ENCODE data around the gene RSPH6A.

The RSPH6A gene

DNA sequence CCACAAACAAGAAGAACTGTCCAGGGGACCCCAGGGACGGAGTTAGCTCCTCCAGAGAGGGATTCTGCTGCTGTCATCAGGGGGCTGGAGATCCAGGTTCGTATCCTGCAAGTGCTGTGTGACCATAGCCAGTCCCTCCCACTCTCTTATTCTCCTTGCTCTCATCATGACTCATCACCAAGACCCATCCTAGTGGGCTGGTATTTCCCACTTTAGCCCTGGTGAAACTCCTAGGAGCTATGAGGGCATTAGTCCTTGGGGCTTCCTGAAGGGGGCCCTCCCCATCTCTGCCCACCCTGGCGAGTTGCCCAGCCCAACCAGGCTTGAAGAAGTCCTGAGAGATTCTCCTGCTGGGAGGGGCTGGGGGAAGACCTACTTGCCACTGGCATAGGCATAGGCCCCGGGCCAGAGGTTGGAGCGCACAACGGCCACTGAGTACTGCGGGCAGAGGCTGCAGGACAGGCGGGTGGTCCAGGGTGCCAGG lies 15.0 kb downstream of the RSPH6A start:
- TF ChIP-seq, protein P1, sequence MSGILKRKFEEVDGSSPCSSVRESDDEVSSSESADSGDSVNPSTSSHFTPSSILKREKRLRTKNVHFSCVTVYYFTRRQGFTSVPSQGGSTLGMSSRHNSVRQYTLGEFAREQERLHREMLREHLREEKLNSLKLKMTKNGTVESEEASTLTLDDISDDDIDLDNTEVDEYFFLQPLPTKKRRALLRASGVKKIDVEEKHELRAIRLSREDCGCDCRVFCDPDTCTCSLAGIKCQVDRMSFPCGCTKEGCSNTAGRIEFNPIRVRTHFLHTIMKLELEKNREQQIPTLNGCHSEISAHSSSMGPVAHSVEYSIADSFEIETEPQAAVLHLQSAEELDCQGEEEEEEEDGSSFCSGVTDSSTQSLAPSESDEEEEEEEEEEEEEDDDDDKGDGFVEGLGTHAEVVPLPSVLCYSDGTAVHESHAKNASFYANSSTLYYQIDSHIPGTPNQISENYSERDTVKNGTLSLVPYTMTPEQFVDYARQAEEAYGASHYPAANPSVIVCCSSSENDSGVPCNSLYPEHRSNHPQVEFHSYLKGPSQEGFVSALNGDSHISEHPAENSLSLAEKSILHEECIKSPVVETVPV (CRISPR knock-in tag; IDR thresholded peaks at IDR 0.05) = no peak
- TF ChIP-seq, protein P2, sequence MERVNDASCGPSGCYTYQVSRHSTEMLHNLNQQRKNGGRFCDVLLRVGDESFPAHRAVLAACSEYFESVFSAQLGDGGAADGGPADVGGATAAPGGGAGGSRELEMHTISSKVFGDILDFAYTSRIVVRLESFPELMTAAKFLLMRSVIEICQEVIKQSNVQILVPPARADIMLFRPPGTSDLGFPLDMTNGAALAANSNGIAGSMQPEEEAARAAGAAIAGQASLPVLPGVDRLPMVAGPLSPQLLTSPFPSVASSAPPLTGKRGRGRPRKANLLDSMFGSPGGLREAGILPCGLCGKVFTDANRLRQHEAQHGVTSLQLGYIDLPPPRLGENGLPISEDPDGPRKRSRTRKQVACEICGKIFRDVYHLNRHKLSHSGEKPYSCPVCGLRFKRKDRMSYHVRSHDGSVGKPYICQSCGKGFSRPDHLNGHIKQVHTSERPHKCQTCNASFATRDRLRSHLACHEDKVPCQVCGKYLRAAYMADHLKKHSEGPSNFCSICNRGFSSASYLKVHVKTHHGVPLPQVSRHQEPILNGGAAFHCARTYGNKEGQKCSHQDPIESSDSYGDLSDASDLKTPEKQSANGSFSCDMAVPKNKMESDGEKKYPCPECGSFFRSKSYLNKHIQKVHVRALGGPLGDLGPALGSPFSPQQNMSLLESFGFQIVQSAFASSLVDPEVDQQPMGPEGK (CRISPR knock-in tag; IDR thresholded peaks at IDR 0.05; ENCODE audit: borderline replicate concordance) = no peak
- TF ChIP-seq ZC3H10 (CRISPR knock-in tag; IDR thresholded peaks at IDR 0.05) (no peak), GLIS3 (CRISPR knock-in tag; IDR thresholded peaks at IDR 0.05) (no peak), ZNF8 (CRISPR knock-in tag; IDR thresholded peaks at IDR 0.05) (no peak), PPARA (CRISPR knock-in tag; IDR thresholded peaks at IDR 0.05; ENCODE audit: borderline replicate concordance) (no peak), CSDC2 (CRISPR knock-in tag; IDR thresholded peaks at IDR 0.05) (no peak), ZFP3 (CRISPR knock-in tag; IDR thresholded peaks at IDR 0.05) (no peak), RARB (CRISPR knock-in tag; IDR thresholded peaks at IDR 0.05) (no peak), ISL1 (CRISPR knock-in tag; IDR thresholded peaks at IDR 0.05) (no peak), CREB5 (CRISPR knock-in tag; IDR thresholded peaks at IDR 0.05; ENCODE audit: low read depth) (no peak), ZNF70 (CRISPR knock-in tag; IDR thresholded peaks at IDR 0.05) (no peak), POU6F1 (CRISPR knock-in tag; IDR thresholded peaks at IDR 0.05; ENCODE audit: borderline replicate concordance, low read depth) (no peak), SNAI2 (CRISPR knock-in tag; IDR thresholded peaks at IDR 0.05) (no peak), ARNTL (CRISPR knock-in tag; IDR thresholded peaks at IDR 0.05; ENCODE audit: borderline replicate concordance, low read depth) (no peak), ESRRG (CRISPR knock-in tag; IDR thresholded peaks at IDR 0.05) (no peak)
- TF ChIP-seq, protein P3, sequence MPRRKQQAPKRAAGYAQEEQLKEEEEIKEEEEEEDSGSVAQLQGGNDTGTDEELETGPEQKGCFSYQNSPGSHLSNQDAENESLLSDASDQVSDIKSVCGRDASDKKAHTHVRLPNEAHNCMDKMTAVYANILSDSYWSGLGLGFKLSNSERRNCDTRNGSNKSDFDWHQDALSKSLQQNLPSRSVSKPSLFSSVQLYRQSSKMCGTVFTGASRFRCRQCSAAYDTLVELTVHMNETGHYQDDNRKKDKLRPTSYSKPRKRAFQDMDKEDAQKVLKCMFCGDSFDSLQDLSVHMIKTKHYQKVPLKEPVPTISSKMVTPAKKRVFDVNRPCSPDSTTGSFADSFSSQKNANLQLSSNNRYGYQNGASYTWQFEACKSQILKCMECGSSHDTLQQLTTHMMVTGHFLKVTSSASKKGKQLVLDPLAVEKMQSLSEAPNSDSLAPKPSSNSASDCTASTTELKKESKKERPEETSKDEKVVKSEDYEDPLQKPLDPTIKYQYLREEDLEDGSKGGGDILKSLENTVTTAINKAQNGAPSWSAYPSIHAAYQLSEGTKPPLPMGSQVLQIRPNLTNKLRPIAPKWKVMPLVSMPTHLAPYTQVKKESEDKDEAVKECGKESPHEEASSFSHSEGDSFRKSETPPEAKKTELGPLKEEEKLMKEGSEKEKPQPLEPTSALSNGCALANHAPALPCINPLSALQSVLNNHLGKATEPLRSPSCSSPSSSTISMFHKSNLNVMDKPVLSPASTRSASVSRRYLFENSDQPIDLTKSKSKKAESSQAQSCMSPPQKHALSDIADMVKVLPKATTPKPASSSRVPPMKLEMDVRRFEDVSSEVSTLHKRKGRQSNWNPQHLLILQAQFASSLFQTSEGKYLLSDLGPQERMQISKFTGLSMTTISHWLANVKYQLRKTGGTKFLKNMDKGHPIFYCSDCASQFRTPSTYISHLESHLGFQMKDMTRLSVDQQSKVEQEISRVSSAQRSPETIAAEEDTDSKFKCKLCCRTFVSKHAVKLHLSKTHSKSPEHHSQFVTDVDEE (CRISPR knock-in tag; IDR thresholded peaks at IDR 0.05) = no peak
- ATAC-seq = peak; percentile 53

GRCh38 chr19:45799541-45799940 lies 15.6 kb downstream of the RSPH6A start:
- ATAC-seq = peak; percentile 8; the same call in 1 of the 3 replicates

DNA sequence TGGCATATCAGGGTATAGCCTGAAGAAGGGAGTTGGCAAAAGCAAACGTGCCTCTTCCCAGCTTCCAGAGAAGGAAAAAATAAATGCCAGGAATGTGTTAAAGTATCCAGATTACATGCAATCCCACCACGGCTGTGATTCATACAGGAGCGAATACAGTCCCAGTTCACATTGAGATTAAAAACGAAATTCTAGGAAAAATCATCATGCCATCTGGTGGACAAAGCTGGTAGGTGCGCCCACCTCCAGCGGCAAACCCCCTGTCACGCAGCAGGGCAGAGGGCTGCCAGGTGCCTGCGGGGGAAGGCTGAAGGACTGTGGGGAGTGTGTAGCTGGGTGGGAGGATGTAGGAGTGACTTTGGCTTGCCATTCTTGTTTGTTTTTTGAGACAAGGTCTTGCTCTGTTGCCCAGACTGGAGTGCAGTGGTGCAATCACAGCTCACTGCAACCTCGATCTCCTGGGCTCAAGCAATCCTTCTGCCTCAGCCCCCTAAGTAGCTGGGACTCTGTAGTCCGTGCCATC lies 16.1 kb downstream of the RSPH6A start:
- TF ChIP-seq TOX (CRISPR knock-in tag; IDR thresholded peaks at IDR 0.05; ENCODE audit: borderline replicate concordance) (no peak), ZNF70 (CRISPR knock-in tag; IDR thresholded peaks at IDR 0.05) (no peak), ZNF565 (CRISPR knock-in tag; conservative IDR thresholded peaks at IDR 0.05; ENCODE audit: low read depth) (no peak), ZC3H10 (CRISPR knock-in tag; IDR thresholded peaks at IDR 0.05) (no peak), CREB5 (CRISPR knock-in tag; IDR thresholded peaks at IDR 0.05; ENCODE audit: low read depth) (no peak), ZFP30 (CRISPR knock-in tag; IDR thresholded peaks at IDR 0.05) (no peak), TCF4 (CRISPR knock-in tag; IDR thresholded peaks at IDR 0.05; ENCODE audit: borderline replicate concordance) (no peak), SNAI2 (CRISPR knock-in tag; IDR thresholded peaks at IDR 0.05) (no peak)
- TF ChIP-seq, protein P2 (CRISPR knock-in tag; IDR thresholded peaks at IDR 0.05; ENCODE audit: borderline replicate concordance) = no peak
- ATAC-seq = peak; percentile 94
